Small intestine (tissue), 7 donors: ENCODE results near the gene SPECC1. TPM values are rescaled to one million over a fixed set of nuclear protein-coding genes. Genes with fewer than 3 reads are reported as not detected.

Experiments used
- DNase-seq, 2 donors: peaks; one replicate each; pipeline versions ENCODE4 v3.0.0 to v3.0.0-alpha.2; 2013
- FAIRE-seq: peaks from 2 replicates; lab custom pipeline; 2012; peaks lifted over from hg19 to GRCh38; lab: Jason Lieb, UNC
- H3K27ac ChIP-seq, 3 donors: one replicate each; pipeline ENCODE4 v1.5.1; 2013; ENCODE audit warnings: low read length in 2 of 3, mild to moderate bottlenecking in 2 of 3, control low read depth in 1 of 3, inconsistent platforms in 1 of 3, low read depth in 1 of 3, moderate library complexity in 1 of 3
- H3K27me3 ChIP-seq, 3 donors: one replicate each; pipeline ENCODE4 v1.6.1; 2013; ENCODE audit warnings: low read length in 3 of 3, inconsistent platforms in 1 of 3; ENCODE audit not compliant: control insufficient read depth in 3 of 3, insufficient read depth in 3 of 3
- H3K36me3 ChIP-seq, 3 donors: one replicate each; pipeline ENCODE4 v1.6.1; 2013; ENCODE audit warnings: low read length in 3 of 3, inconsistent platforms in 1 of 3, low read depth in 1 of 3, mild to moderate bottlenecking in 1 of 3, moderate library complexity in 1 of 3; ENCODE audit not compliant: control insufficient read depth in 3 of 3, insufficient read depth in 2 of 3
- H3K4me1 ChIP-seq, 3 donors: one replicate each; pipeline ENCODE4 v1.6.1; 2013; ENCODE audit warnings: low read length in 2 of 3, inconsistent platforms in 1 of 3, low read depth in 1 of 3, mild to moderate bottlenecking in 1 of 3, moderate library complexity in 1 of 3; ENCODE audit not compliant: control insufficient read depth in 3 of 3, insufficient read depth in 2 of 3
- H3K4me3 ChIP-seq, 3 donors: one replicate each; pipeline ENCODE4 v1.5.1; 2013; ENCODE audit warnings: low read length in 3 of 3, control low read depth in 1 of 3, inconsistent platforms in 1 of 3, low read depth in 1 of 3, mild to moderate bottlenecking in 1 of 3, moderate library complexity in 1 of 3
- H3K9me3 ChIP-seq, 2 donors: one replicate each; pipeline ENCODE4 v1.6.1; 2013; ENCODE audit warnings: low read depth in 1 of 2, low read length in 1 of 2; ENCODE audit not compliant: control insufficient read depth in 2 of 2, insufficient read depth in 1 of 2
- WGBS, 3 donors: extraction: QIAGEN DNeasy Blood & Tissue Kit; methylation state at CpG; one replicate each; pipeline ENCODE4 v1.1.7; 2013; 5-methylcytosine and 5-hydroxymethylcytosine counted together
- polyA plus RNA-seq, 4 donors: library from polyadenylated mRNA; stranded (reverse) in 3 of 4; unstranded in 1 of 4; fragments of 200-250 nt in 3 of 4; fragments of 120-200 nt in 1 of 4; gene quantifications; one replicate each; pipeline versions ENCODE4 v1.2.1 to v1.2.3, GENCODE V29; 2013
- donor health status: healthy with polysubstance abuse.
- donor health status: control.
- donor health status: control.
- donor health status: Bipolar disorder and iron deficiency.
- donor health status: healthy.

Gene SPECC1
- polyA plus RNA-seq, 4 donors, result 13.7 to 38.9 (median 32.8) TPM

DNA sequence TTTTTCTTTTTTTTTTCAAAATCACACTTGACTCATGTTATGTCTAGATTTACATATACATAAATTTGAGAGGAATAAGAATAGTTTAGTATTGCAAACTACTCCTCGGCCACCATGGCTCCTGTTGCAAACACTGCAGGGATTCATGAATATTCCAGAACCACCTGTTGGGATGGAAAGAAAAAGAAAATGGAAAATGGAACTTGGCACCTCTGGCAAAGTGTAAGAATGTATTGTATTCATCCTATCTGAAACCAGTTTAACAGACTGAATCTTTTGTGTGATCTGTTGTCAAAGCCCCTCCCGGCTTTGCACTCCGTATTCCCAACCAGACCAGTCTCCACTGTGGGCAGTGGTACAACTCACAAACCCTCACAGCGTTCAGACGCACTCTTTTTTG, 124.4 kb downstream of the SPECC1 start:
- FAIRE-seq, result no peak
- 66 to 79% (median 78%) methylated on average over 5 of the region's 5 CpGs for WGBS, 3 donors

DNA sequence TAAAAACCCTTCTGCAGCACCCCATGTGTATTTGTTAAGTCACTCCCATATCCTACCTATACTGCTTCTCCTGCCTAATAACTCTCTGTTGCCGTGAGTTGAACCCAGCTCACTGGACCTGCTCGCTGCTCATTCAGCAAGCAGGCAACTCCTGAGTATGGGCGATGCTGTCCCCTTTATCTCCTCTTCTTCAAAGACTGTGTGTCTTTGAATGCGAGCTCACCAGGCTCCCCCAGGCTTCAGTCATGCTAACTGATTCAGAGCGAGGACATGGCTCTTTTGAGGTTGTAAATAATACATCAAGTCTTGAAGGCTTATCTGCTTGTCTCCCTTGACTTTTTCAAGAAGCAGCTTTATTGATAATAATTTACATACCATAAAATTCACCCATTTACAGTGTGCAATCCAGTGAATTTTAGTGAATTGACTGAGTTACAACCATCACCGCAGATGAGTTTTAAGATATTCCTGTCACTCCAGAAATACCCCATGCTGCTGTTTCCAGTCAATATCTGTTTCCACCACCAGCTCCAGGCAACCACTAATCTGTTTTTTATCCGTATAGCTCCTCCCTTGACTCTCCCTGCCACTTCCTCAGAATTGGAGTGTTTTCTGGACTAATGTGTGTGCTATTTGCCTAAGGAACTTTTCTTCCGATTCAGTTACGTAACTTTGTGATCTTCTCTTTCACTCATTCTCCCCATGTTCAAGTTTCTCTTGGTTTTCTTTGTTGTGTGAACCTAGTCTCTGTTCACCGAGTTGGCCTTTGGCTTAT, 132.2 kb downstream of the SPECC1 start:
- Histone ChIP-seq H3K36me3 (no peaks in the 10 kb centered on the region), H3K27ac (no peak overlapping the region), H3K9me3 (no peaks in the 10 kb centered on the region), H3K4me3 (no peak overlapping the region), H3K4me1 (no peaks in the 10 kb centered on the region), H3K27me3 (no peaks in the 10 kb centered on the region)
- 64 to 80% (median 71%) methylated on average over 10 of the region's 10 CpGs for WGBS, 3 donors
- DNase-seq, result no peak
- FAIRE-seq, result no peak

More for the DNA sequence above, 124.4 kb downstream of the SPECC1 start:
- Histone ChIP-seq H3K27me3 (no peaks in the 10 kb centered on the region), H3K4me1 (no peaks in the 10 kb centered on the region), H3K9me3 (peaks cover 0 to 4% of the 10 kb centered on the region in 2 donors), H3K27ac (no peak overlapping the region), H3K4me3 (no peak overlapping the region), H3K36me3 (no peaks in the 10 kb centered on the region)
- DNase-seq, result no peak

DNA sequence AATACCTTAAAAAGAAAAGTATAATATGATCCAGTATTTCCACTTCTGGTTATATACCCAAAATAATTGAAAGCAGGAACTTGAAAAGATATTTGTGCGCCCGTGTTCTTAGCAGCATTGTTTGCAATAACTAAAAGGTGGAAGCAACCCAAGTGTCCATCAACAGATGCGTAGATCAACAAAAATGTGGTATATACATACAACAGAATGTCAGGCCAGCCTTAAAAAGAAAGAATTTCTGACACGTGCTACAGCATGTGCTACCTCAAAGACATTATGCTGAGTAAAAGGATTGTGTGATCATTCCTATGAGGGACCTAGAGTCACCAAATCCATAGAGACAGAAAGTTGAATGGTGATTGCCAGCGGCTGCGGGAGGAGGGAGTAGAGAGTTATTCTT, 133.1 kb downstream of the SPECC1 start:
- no peak overlapping the region for H3K27ac ChIP-seq
- DNase-seq (no peak), FAIRE-seq (no peak)
- H3K36me3 ChIP-seq, result no peaks in the 10 kb centered on the region
- H3K27me3 ChIP-seq, result no peaks in the 10 kb centered on the region
- no peaks in the 10 kb centered on the region for H3K4me1 ChIP-seq
- WGBS, 3 donors, result 93 to 96% (median 95%) methylated on average over 6 of the region's 6 CpGs
- no peak overlapping the region for H3K4me3 ChIP-seq
- H3K9me3 ChIP-seq, result no peaks in the 10 kb centered on the region

DNA sequence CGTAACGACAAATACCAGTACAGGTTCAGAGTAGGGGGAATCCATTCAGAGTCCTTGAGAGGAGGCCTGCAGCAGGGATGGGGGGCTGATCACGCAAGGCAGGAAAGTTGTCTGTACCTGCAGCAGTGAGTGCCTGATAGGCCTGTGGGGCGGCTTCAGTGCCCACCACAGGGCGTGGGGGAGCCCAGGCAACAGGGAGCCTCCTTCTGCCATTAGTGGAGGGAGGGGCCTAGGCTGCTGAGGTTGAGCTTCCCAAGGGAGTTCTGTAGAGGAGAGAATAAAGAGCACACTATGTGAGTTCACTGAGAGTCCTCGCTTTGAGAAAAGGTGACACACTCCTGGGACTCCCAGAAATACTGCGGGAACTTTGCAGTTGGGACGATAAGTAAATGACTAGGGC, 134.6 kb downstream of the SPECC1 start:
- Histone ChIP-seq H3K27me3 (no peaks in the 10 kb centered on the region), H3K36me3 (no peaks in the 10 kb centered on the region), H3K4me1 (no peaks in the 10 kb centered on the region), H3K27ac (no peak overlapping the region), H3K9me3 (no peaks in the 10 kb centered on the region), H3K4me3 (no peak overlapping the region)
- no peak for DNase-seq
- 94 to 97% (median 96%) methylated on average over 8 of the region's 8 CpGs for WGBS, 3 donors
- FAIRE-seq, result no peak

DNA sequence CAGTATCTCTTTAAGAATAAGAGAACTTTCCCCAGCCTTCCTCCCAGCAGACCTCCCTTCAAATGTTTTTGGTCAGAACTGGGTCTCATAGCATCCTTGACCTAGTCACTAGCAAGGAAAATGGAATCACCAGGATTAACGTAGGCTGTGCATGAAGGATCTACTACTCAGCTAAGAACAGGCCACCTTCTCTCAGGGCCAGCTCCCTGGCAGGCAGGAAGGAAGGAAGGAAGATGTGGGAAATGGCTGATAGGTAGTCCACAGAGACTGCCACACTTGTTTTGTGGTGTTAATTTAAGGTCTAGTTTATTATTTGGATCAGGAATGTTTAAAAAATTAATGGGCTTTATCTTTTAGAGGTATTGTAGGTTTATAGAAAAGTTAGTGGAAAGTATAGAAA, 136.4 kb downstream of the SPECC1 start:
- Histone ChIP-seq H3K27ac (no peak overlapping the region), H3K36me3 (no peaks in the 10 kb centered on the region), H3K4me1 (no peaks in the 10 kb centered on the region), H3K27me3 (no peaks in the 10 kb centered on the region), H3K9me3 (no peaks in the 10 kb centered on the region), H3K4me3 (no peak overlapping the region)
- DNase-seq (no peak), FAIRE-seq (no peak)
- WGBS, 3 donors, result 78 to 88% (median 80%) methylated on average over 1 of the region's 1 CpG

DNA sequence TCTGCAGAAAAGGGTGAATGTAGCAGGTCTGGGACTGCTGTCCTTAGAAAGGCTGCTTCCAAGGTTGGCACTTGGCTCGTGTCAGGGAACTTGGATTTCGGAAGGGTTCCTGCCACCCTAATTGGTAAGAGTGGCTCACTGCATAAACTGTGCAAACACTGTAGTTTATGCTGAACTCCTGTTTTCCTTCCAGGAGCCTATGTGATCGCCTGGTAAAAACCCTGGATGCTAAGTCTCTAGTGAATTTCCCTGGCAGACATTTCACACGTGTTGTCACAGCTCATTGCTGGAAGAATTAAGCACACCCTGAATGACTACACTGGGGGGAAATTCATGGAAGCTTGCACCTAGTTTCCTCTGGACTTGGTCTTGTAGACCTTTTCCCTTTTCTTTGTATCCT, 140.1 kb downstream of the SPECC1 start:
- H3K9me3 ChIP-seq, result no peaks in the 10 kb centered on the region
- H3K27me3 ChIP-seq, result peaks cover 0 to 2% (median 0%) of the 10 kb centered on the region in 3 donors
- H3K4me1 ChIP-seq, result no peaks in the 10 kb centered on the region
- WGBS, 3 donors, result 73 to 83% (median 77%) methylated on average over 4 of the region's 4 CpGs
- no peak for DNase-seq
- no peak for FAIRE-seq
- H3K27ac ChIP-seq, result no peak overlapping the region
- H3K4me3 ChIP-seq, result no peak overlapping the region
- H3K36me3 ChIP-seq, result no peaks in the 10 kb centered on the region

DNA sequence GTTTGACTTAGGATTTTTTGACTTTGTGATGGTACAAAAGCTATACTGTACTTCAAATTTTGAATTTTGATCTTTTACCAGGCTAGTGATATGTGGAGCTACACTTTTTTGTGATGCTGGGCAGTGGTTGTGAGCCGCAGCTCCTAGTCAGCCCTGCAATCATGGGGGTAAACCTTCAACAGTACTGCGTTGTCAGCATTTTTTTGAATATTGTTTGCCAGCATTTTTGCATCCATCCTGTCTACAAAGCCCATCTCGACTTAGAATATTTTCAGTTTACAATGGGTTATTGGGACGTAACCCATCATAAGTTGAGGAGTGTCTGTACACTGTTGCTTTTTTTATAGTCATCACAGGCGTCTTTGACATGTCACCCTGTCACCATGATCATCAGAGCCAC, 142.0 kb downstream of the SPECC1 start:
- no peak overlapping the region for H3K27ac ChIP-seq
- no peak for DNase-seq
- H3K27me3 ChIP-seq, result peaks cover 0 to 4% (median 0%) of the 10 kb centered on the region in 3 donors
- H3K4me3 ChIP-seq, result no peak overlapping the region
- WGBS, 3 donors, result 86 to 88% (median 88%) methylated on average over 5 of the region's 5 CpGs
- H3K36me3 ChIP-seq, result no peaks in the 10 kb centered on the region
- no peaks in the 10 kb centered on the region for H3K9me3 ChIP-seq
- no peak for FAIRE-seq
- H3K4me1 ChIP-seq, result peaks cover 0 to 2% (median 0%) of the 10 kb centered on the region in 3 donors

DNA sequence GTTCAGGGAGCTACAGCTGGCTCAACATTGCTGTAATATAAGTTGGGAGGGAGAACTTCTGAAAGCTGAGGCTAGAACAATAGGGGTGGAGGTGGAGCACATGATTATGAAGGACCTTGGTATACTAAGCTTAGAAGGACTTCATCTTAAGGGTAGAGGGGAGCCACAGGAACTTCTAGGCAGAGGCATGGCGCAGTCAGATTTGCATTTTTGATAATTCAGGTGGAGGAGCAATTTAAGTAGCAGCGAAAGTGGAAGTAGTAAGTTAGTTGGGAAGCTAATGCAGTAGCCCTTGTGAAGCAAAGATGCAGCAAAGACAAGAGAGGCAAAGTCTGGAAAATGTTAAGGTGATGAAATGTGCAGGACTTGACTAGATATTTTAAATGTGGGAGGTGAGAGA, 144.1 kb downstream of the SPECC1 start:
- Histone ChIP-seq H3K27ac (no peak overlapping the region), H3K4me1 (peaks cover 2% of the 10 kb centered on the region in 3 donors), H3K4me3 (no peak overlapping the region), H3K9me3 (no peaks in the 10 kb centered on the region), H3K36me3 (no peaks in the 10 kb centered on the region), H3K27me3 (peaks cover 0 to 4% (median 0%) of the 10 kb centered on the region in 3 donors)
- 77 to 89% (median 78%) methylated on average over 2 of the region's 2 CpGs for WGBS, 3 donors
- peak in 1 of 2 donors; percentile 17 for DNase-seq
- FAIRE-seq, result no peak
